GM12878 (cell line): ENCODE data around the gene ABCD2. TPM values are rescaled to one million over a fixed set of nuclear protein-coding genes. Genes with fewer than 3 reads are reported as not detected.

Experiments used
- ATAC-seq: fragments of 200-7000 bp; cut with Tn5 transposase; 3 replicates; pipeline ENCODE4 v1.9.1; 2020; ENCODE audit warnings: mild to moderate bottlenecking, moderate library complexity
- BruUV-seq: library from RNA; stranded (reverse); fragments of 400-500 nt; replicated peaks from 2 replicates; lab custom pipeline; 2021; lab: Mats Ljungman, UMichigan
- CTCF ChIA-PET: fragments of 300-600 bp; sonication (Branson Sonifier 250); formaldehyde crosslinking; extraction: SDS; loops from one replicate; lab custom pipeline; 2021; ENCODE audit warnings: inconsistent platforms; lab: Yijun Ruan, JAX
- POLR2A ChIA-PET: fragments of 350-600 bp; formaldehyde crosslinking; extraction: SDS; loops from one replicate; lab custom pipeline; 2021; ENCODE audit warnings: inconsistent platforms; lab: Charles Lee
- RAD21 ChIA-PET: fragments of 300-600 bp; sonication (Branson Sonifier 250); formaldehyde crosslinking; loops from one replicate; lab custom pipeline; 2023; ENCODE audit warnings: antibody characterized with exemption; ENCODE audit not compliant: unreplicated experiment; lab: Charles Lee
- SMC1A ChIA-PET: fragments of 300-600 bp; sonication (Branson Sonifier 250); formaldehyde crosslinking; loops from one replicate; lab custom pipeline; 2023; ENCODE audit not compliant: unreplicated experiment, uncharacterized antibody; lab: Charles Lee
- DNase-seq: peaks from one replicate; pipeline ENCODE4 v3.0.0-alpha.2; 2011; ENCODE audit warnings: low read depth, low spot score
- FAIRE-seq: peaks from 3 replicates; lab custom pipeline; 2011; peaks lifted over from hg19 to GRCh38; lab: Jason Lieb, UNC
- H2AFZ ChIP-seq: 2 replicates; pipeline ENCODE4 v1.6.0; 2011; ENCODE audit warnings: low read depth, low read length, control low read depth; ENCODE audit not compliant: control insufficient read depth
- H3K27ac ChIP-seq: 2 replicates; pipeline ENCODE4 v1.5.1; 2011; ENCODE audit warnings: control low read depth; ENCODE audit not compliant: control insufficient read depth, insufficient read depth
- H3K27me3 ChIP-seq, 2 experiments: replicated peaks in 1 of 2; 2 replicates each; pipeline versions ENCODE4 v1.6.0 to v1.6.1; 2011; ENCODE audit warnings: low read length in 1 of 2; ENCODE audit not compliant: control insufficient read depth in 2 of 2, insufficient read depth in 2 of 2
- H3K36me3 ChIP-seq, 2 experiments: 2 replicates each; pipeline ENCODE4 v1.5.1; 2011; ENCODE audit warnings: low read length in 1 of 2; ENCODE audit not compliant: control insufficient read depth in 2 of 2, insufficient read depth in 2 of 2
- H3K4me1 ChIP-seq: 2 replicates; pipeline ENCODE4 v1.6.1; 2011; ENCODE audit warnings: mild to moderate bottlenecking, low read length, moderate library complexity, mixed read lengths; ENCODE audit not compliant: control insufficient read depth, insufficient read depth
- H3K4me2 ChIP-seq: 2 replicates; pipeline ENCODE4 v1.6.0; 2011; ENCODE audit warnings: control low read depth; ENCODE audit not compliant: control insufficient read depth, insufficient read depth
- H3K4me3 ChIP-seq: fragments of 200-600 bp; sonication (generic); 2 replicates; pipeline ENCODE4 v1.5.1; 2016
- H3K79me2 ChIP-seq: 2 replicates; pipeline ENCODE4 v1.6.0; 2011; ENCODE audit warnings: low read length; ENCODE audit not compliant: control insufficient read depth, insufficient read depth
- H3K9ac ChIP-seq: 2 replicates; pipeline ENCODE4 v1.8.0; 2011; ENCODE audit warnings: low read length, control low read depth, mixed read lengths; ENCODE audit not compliant: control insufficient read depth, insufficient read depth
- H3K9me3 ChIP-seq: replicated peaks from 3 replicates; pipeline ENCODE4 v1.5.1; 2011; ENCODE audit warnings: mild to moderate bottlenecking, low read length; ENCODE audit not compliant: control insufficient read depth, insufficient read depth
- H4K20me1 ChIP-seq: 2 replicates; pipeline ENCODE4 v1.6.0; 2011; ENCODE audit not compliant: control insufficient read depth, insufficient read depth
- CREM ChIP-seq: IDR thresholded peaks from 2 replicates; pipeline ENCODE4 v1.6.1; 2014; ENCODE audit warnings: antibody characterized with exemption, low read depth
- E2F4 ChIP-seq: IDR thresholded peaks from 2 replicates; pipeline ENCODE4 v1.6.1; 2012; ENCODE audit warnings: low read depth, low read length, improper control_type of control experiment
- FOXM1 ChIP-seq: IDR thresholded peaks from 2 replicates; pipeline ENCODE4 v1.6.1; 2012; ENCODE audit warnings: low read depth, mild to moderate bottlenecking, inconsistent platforms, low read length, moderate library complexity
- MYB ChIP-seq: fragments of 150-350 bp; IDR thresholded peaks from 2 replicates; pipeline ENCODE4 v1.6.1; 2014; ENCODE audit warnings: mild to moderate bottlenecking, low read depth, low read length, borderline replicate concordance
- MYC ChIP-seq: IDR thresholded peaks from 2 replicates; pipeline ENCODE4 v1.6.1; 2011; ENCODE audit warnings: mild to moderate bottlenecking, low read length, moderate library complexity, inconsistent platforms; ENCODE audit not compliant: insufficient read depth, insufficient replicate concordance, insufficient read length, severe bottlenecking
- POLR2A ChIP-seq: IDR thresholded peaks from 2 replicates; pipeline ENCODE4 v1.6.1; 2011; ENCODE audit warnings: low read depth, mild to moderate bottlenecking, low read length
- PRDM15 ChIP-seq: fragments of 450-650 bp; formaldehyde crosslinking; IDR thresholded peaks from 2 replicates; pipeline ENCODE4 v1.4.0; 2020; ENCODE audit warnings: mild to moderate bottlenecking, moderate library complexity
- SMC3 ChIP-seq: IDR thresholded peaks from 2 replicates; pipeline ENCODE4 v1.6.1; 2011; ENCODE audit warnings: low read length, improper control_type of control experiment, borderline replicate concordance
- ZNF24 ChIP-seq: fragments of 450-650 bp; IDR thresholded peaks from 2 replicates; pipeline ENCODE4 v1.6.1; 2017; ENCODE audit warnings: antibody characterized with exemption, mild to moderate bottlenecking
- ZNF592 ChIP-seq: fragments of 450-650 bp; IDR thresholded peaks from 2 replicates; pipeline ENCODE4 v1.6.1; 2017; ENCODE audit warnings: mild to moderate bottlenecking, moderate library complexity
- WGBS: methylation state at CpG from one replicate; pipeline ENCODE4 v1.1.6; 2016; ENCODE audit warnings: low lambda C conversion rate; ENCODE audit not compliant: insufficient replicate concordance, insufficient coverage; ENCODE audit errors: missing lambda C conversion rate; 5-methylcytosine and 5-hydroxymethylcytosine counted together
- in situ Hi-C: fragments of 300-500 bp; cut with MboI; formaldehyde crosslinking; loops from 9 replicates; pipeline ENCODE4 v1.14.3; 2018; ENCODE audit warnings: mixed read lengths
- intact Hi-C: fragments of 100-400 bp; cut with micrococcal nuclease; formaldehyde crosslinking; loops from one replicate; pipeline ENCODE4 v1.14.2; 2022; ENCODE audit not compliant: unreplicated experiment
- polyA plus RNA-seq, 11 experiments: library from polyadenylated mRNA; depleted of rRNA in 4 of 11; unstranded in 6 of 11; stranded (reverse) in 5 of 11; fragments of >200 nt; fragmentation: Nextera tagmentation in 4 of 11; fragmentation: Illumina TruSeq in 1 of 11; extraction: Ambion mirVana in 4 of 11; extraction: Trizol in 1 of 11; gene quantifications; 1 replicate in 1 of 11; 2 replicates in 10 of 11; pipeline versions ENCODE4 v1.2.1 to v1.2.3, GENCODE V29; 2011 to 2016; ENCODE audit warnings: inconsistent platforms in 2 of 11, missing spikeins in 2 of 11, low read depth in 1 of 11
- total RNA-seq, 4 experiments: library from RNA; depleted of rRNA in 3 of 4; stranded (reverse); fragments of >200 nt in 3 of 4; fragmentation: Illumina TruSeq in 1 of 4; extraction: Trizol in 1 of 4; gene quantifications; 2 replicates each; pipeline versions ENCODE4 v1.2.1 to v1.2.3, GENCODE V29; 2013 to 2021

The ABCD2 gene
- total and polyA plus RNA-seq, 10 of the 15 experiments (the other 5 are each of a cell fraction or from before 2014, with no cell fraction given), result 4.4 to 16.2 (median 7.5) TPM

- TF ChIP-seq PRDM15 (CRISPR knock-in tag) (no peak), MYB (no peak), MYC (no peak)
These were observed 27.3 kb downstream of the ABCD2 start (continued) for GRCh38 chr12:39592295-39592694.

- Histone ChIP-seq H3K4me1 (no peaks in the 10 kb centered on the region), H3K27me3 (no peaks in the 10 kb centered on the region), H3K4me2 (no peak overlapping the region), H3K79me2 (no peaks in the 10 kb centered on the region), H3K27ac (no peak overlapping the region), H3K9me3 (no peaks in the 10 kb centered on the region), H3K36me3 (peaks cover 0 to 4% of the 10 kb centered on the region in 2 experiments; a peak in 2 of 4 replicates), H3K9ac (no peak overlapping the region), H4K20me1 (no peaks in the 10 kb centered on the region), H2AFZ (no peak overlapping the region), H3K4me3 (no peak overlapping the region)
- intact Hi-C loops, result loop anchor here (5.0 kb wide), 1 partner anchor 404 kb away; no protein-coding TSS in a partner anchor
- ChIA-PET SMC1A (interaction anchor here (2.0 kb wide), 1 partner anchor 32 kb away, joined by 6 read pairs; the partner anchor contains the start of gene ABCD2), CTCF (interaction anchor here (1.2 to 3.5 kb wide), 3 partner anchors 31 to 103 kb away, joined by 3 to 15 read pairs (median 3); partner anchors contain the start of gene ABCD2), RAD21 (no interaction called here), POLR2A (no interaction called here)
- no TSS peak for BruUV-seq
- in situ Hi-C loops, result no loop called here
- ATAC-seq, result no peak
- no peak for FAIRE-seq
- 84% methylated on average over 9 of the region's 9 CpGs for WGBS
- no peak for DNase-seq
- TF ChIP-seq SMC3, result no peak
- TF ChIP-seq ZNF24, result no peak
- TF ChIP-seq ZNF592, result no peak
- TF ChIP-seq CREM, result no peak
- TF ChIP-seq FOXM1, result no peak
- TF ChIP-seq POLR2A, result no peak
- TF ChIP-seq E2F4, result no peak
These were observed 31.3 kb downstream of the ABCD2 start for GRCh38 chr12:39588348-39588747.
